Esophagus (tissue), 2 donors: Measurements from ENCODE around the gene IFI44. TPM values are rescaled to one million over a fixed set of nuclear protein-coding genes. Genes with fewer than 3 reads are reported as not detected.

Experiments used
- polyA plus RNA-seq, 2 donors: library from polyadenylated mRNA; stranded (reverse); fragments of 200-250 nt; gene quantifications; one replicate each; pipeline ENCODE4 v1.2.3, GENCODE V29; 2013
- donor health status: healthy with polysubstance abuse.
- donor health status: Bipolar disorder and iron deficiency.

IFI44 gene
- polyA plus RNA-seq, 2 donors = 6.8 to 20.0 TPM

Other genes starting within 250 kb of the IFI44 start
- gene PTGFR, start 158.9 kb upstream of the IFI44 start, polyA plus RNA-seq = under 1 TPM; 0.10 to 0.20 TPM
- gene IFI44L, start 29.4 kb upstream of the IFI44 start, polyA plus RNA-seq = under 1 TPM; 0.41 to 0.59 TPM